ENCODE results near the gene LRFN4.
A peak's percentile ranks its signal among the peaks of the same experiment; 100 is the strongest.

The LRFN4 gene

GRCh38 chr11:66891851-66892660 is 35.2 kb downstream of the LRFN4 start:
- no peak for TF ChIP-seq POLR2A (IDR thresholded peaks at IDR 0.05; ENCODE audit: low read depth, low read length)
- peak; percentile 82 for DNase-seq (ENCODE audit: insufficient read length, low spot score)
- peak; percentile 94 for FAIRE-seq

GRCh38 chr11:66892911-66893310 is 36.0 kb downstream of the LRFN4 start:
- FAIRE-seq (no peak), DNase-seq (ENCODE audit: insufficient read length, low spot score) (no peak)
- TF ChIP-seq POLR2A (IDR thresholded peaks at IDR 0.05; ENCODE audit: low read depth, low read length) = no peak

- FAIRE-seq (no peak), DNase-seq (ENCODE audit: insufficient read length, low spot score) (no peak)
- no peak for TF ChIP-seq POLR2A (IDR thresholded peaks at IDR 0.05; ENCODE audit: low read depth, low read length)
These were observed 37.3 kb downstream of the LRFN4 start for GRCh38 chr11:66894141-66894540.

- DNase-seq (ENCODE audit: insufficient read length, low spot score) (no peak), FAIRE-seq (no peak)
- TF ChIP-seq POLR2A (IDR thresholded peaks at IDR 0.05; ENCODE audit: low read depth, low read length) = no peak
These were observed 45.1 kb downstream of the LRFN4 start for GRCh38 chr11:66901964-66902390.

GRCh38 chr11:66902486-66903177 is 45.8 kb downstream of the LRFN4 start:
- no peak for DNase-seq (ENCODE audit: insufficient read length, low spot score)
- TF ChIP-seq POLR2A (IDR thresholded peaks at IDR 0.05; ENCODE audit: low read depth, low read length) = no peak
- no peak for FAIRE-seq

- TF ChIP-seq POLR2A (IDR thresholded peaks at IDR 0.05; ENCODE audit: low read depth, low read length) = no peak
- FAIRE-seq (no peak), DNase-seq (ENCODE audit: insufficient read length, low spot score) (peak; percentile 53)
These were observed 47.2 kb downstream of the LRFN4 start for GRCh38 chr11:66904055-66904454.

GRCh38 chr11:66904561-66904960 is 47.7 kb downstream of the LRFN4 start:
- TF ChIP-seq POLR2A (IDR thresholded peaks at IDR 0.05; ENCODE audit: low read depth, low read length) = no peak
- DNase-seq (ENCODE audit: insufficient read length, low spot score) = no peak
- FAIRE-seq = no peak

GRCh38 chr11:66904981-66905521 is 48.2 kb downstream of the LRFN4 start:
- DNase-seq (ENCODE audit: insufficient read length, low spot score) (no peak), FAIRE-seq (no peak)
- no peak for TF ChIP-seq POLR2A (IDR thresholded peaks at IDR 0.05; ENCODE audit: low read depth, low read length)

GRCh38 chr11:66905631-66906030 is 48.8 kb downstream of the LRFN4 start:
- TF ChIP-seq POLR2A (IDR thresholded peaks at IDR 0.05; ENCODE audit: low read depth, low read length) = no peak
- FAIRE-seq (no peak), DNase-seq (ENCODE audit: insufficient read length, low spot score) (no peak)

GRCh38 chr11:66906061-66906733 is 49.3 kb downstream of the LRFN4 start:
- DNase-seq (ENCODE audit: insufficient read length, low spot score) (no peak), FAIRE-seq (no peak)
- no peak for TF ChIP-seq POLR2A (IDR thresholded peaks at IDR 0.05; ENCODE audit: low read depth, low read length)

GRCh38 chr11:66907751-66908630 is 51.1 kb downstream of the LRFN4 start:
- FAIRE-seq (no peak), DNase-seq (ENCODE audit: insufficient read length, low spot score) (no peak)
- TF ChIP-seq POLR2A (IDR thresholded peaks at IDR 0.05; ENCODE audit: low read depth, low read length) = no peak

- FAIRE-seq = no peak
- TF ChIP-seq POLR2A (IDR thresholded peaks at IDR 0.05; ENCODE audit: low read depth, low read length) = no peak
- no peak for DNase-seq (ENCODE audit: insufficient read length, low spot score)
These were observed 52.3 kb downstream of the LRFN4 start for GRCh38 chr11:66909181-66909580.

- FAIRE-seq (no peak), DNase-seq (ENCODE audit: insufficient read length, low spot score) (no peak)
- no peak for TF ChIP-seq POLR2A (IDR thresholded peaks at IDR 0.05; ENCODE audit: low read depth, low read length)
These were observed 53.2 kb downstream of the LRFN4 start for GRCh38 chr11:66910016-66910415.
